Keratinocyte (primary cell): Measurements from ENCODE around the gene EFCAB12. TPM values are rescaled to one million over a fixed set of nuclear protein-coding genes. Genes with fewer than 3 reads are reported as not detected.

Experiments used
- DNase-seq: peaks from one replicate; pipeline ENCODE4 v3.0.0-alpha.2; 2011; ENCODE audit warnings: low read depth, missing footprints, low spot score
- FAIRE-seq: peaks from 2 replicates; lab custom pipeline; 2011; peaks lifted over from hg19 to GRCh38; lab: Jason Lieb, UNC
- H2AFZ ChIP-seq: 2 replicates; pipeline ENCODE4 v1.6.0; 2012; ENCODE audit warnings: low read length, control low read depth, inconsistent platforms; ENCODE audit not compliant: control insufficient read depth
- H3K27ac ChIP-seq: 2 replicates; pipeline ENCODE4 v1.5.1; 2011; ENCODE audit warnings: low read length; ENCODE audit not compliant: control insufficient read depth, insufficient read depth
- H3K27me3 ChIP-seq: 3 replicates; pipeline ENCODE4 v1.6.0; 2011; ENCODE audit warnings: low read length; ENCODE audit not compliant: control insufficient read depth, insufficient read depth; ENCODE audit errors: extremely low read depth
- H3K36me3 ChIP-seq, 2 experiments: 2 replicates in 1 of 2; 3 replicates in 1 of 2; pipeline ENCODE4 v1.5.1; 2011; ENCODE audit warnings: low read length in 2 of 2, mild to moderate bottlenecking in 1 of 2; ENCODE audit not compliant: control insufficient read depth in 2 of 2, insufficient read depth in 2 of 2; ENCODE audit errors: extremely low read depth in 1 of 2
- H3K4me1 ChIP-seq: 3 replicates; pipeline ENCODE4 v1.5.1; 2011; ENCODE audit warnings: low read length; ENCODE audit not compliant: control insufficient read depth, insufficient read depth; ENCODE audit errors: extremely low read depth
- H3K4me2 ChIP-seq: 3 replicates; pipeline ENCODE4 v1.6.0; 2011; ENCODE audit warnings: low read depth, low read length; ENCODE audit not compliant: control insufficient read depth, insufficient read depth; ENCODE audit errors: extremely low read depth
- H3K4me3 ChIP-seq, 3 experiments: fragments of 200-600 bp in 1 of 3; sonication (generic) in 1 of 3; 2 replicates in 2 of 3; 3 replicates in 1 of 3; pipeline ENCODE4 v1.5.1; 2011 to 2016; ENCODE audit warnings: low read length in 3 of 3, mild to moderate bottlenecking in 3 of 3, control low read depth in 2 of 3, inconsistent platforms in 1 of 3, low read depth in 1 of 3, mixed read lengths in 1 of 3, mixed run types in 1 of 3, moderate library complexity in 1 of 3; ENCODE audit not compliant: control insufficient read depth in 2 of 3, insufficient read depth in 2 of 3; ENCODE audit errors: extremely low read depth in 1 of 3
- H3K79me2 ChIP-seq: 2 replicates; pipeline ENCODE4 v1.6.0; 2012; ENCODE audit warnings: low read length; ENCODE audit not compliant: control insufficient read depth, insufficient read depth
- H3K9ac ChIP-seq: 3 replicates; pipeline ENCODE4 v1.6.0; 2011; ENCODE audit warnings: low read length; ENCODE audit not compliant: control insufficient read depth, insufficient read depth; ENCODE audit errors: extremely low read depth
- H3K9me1 ChIP-seq: 3 replicates; pipeline ENCODE4 v1.6.0; 2011; ENCODE audit warnings: low read length; ENCODE audit not compliant: control insufficient read depth, insufficient read depth; ENCODE audit errors: extremely low read depth
- H3K9me3 ChIP-seq: 2 replicates; pipeline ENCODE4 v1.5.1; 2012; ENCODE audit warnings: low read depth, low read length; ENCODE audit not compliant: control insufficient read depth
- H4K20me1 ChIP-seq: 3 replicates; pipeline ENCODE4 v1.6.0; 2011; ENCODE audit warnings: low read length; ENCODE audit not compliant: control insufficient read depth, insufficient read depth; ENCODE audit errors: extremely low read depth
- CTCF ChIP-seq, 3 experiments: IDR thresholded peaks in 1 of 3; conservative IDR thresholded peaks in 1 of 3; optimal IDR thresholded peaks in 1 of 3; 2 replicates in 2 of 3; 3 replicates in 1 of 3; pipeline versions ENCODE3 to v1.5.1; 2011; ENCODE audit warnings: low read length in 3 of 3, mild to moderate bottlenecking in 3 of 3, moderate library complexity in 2 of 3, control low read depth in 1 of 3, inconsistent platforms in 1 of 3; ENCODE audit not compliant: insufficient read depth in 2 of 3; ENCODE audit errors: extremely low read depth in 1 of 3
- EZH2 ChIP-seq: IDR thresholded peaks from one replicate; pipeline ENCODE4 v1.6.1; 2012; ENCODE audit warnings: inconsistent platforms, mild to moderate bottlenecking, low read length, moderate library complexity
- dilution Hi-C: fragments of 300-500 bp; cut with MboI; formaldehyde crosslinking; loops from one replicate; pipeline ENCODE4 v1.7.0; 2020; ENCODE audit warnings: low sequenced_read_pairs; ENCODE audit not compliant: extremely low pct_ligation_motif_present
- polyA plus RNA-seq, 5 experiments: library from polyadenylated mRNA; depleted of rRNA in 3 of 5; stranded (reverse) in 3 of 5; stranded (forward) in 1 of 5; unstranded in 1 of 5; fragments of >200 nt; gene quantifications; 1 replicate in 1 of 5; 2 replicates in 3 of 5; 3 replicates in 1 of 5; pipeline versions ENCODE4 v1.2.1 to v1.2.3, GENCODE V29; 2011 to 2012; ENCODE audit warnings: missing spikeins in 2 of 5, low read depth in 1 of 5, low replicate concordance in 1 of 5

Gene EFCAB12
- polyA plus RNA-seq, 1 donor (not counting 4 experiments of a cell fraction or from before 2014, with no cell fraction given): 0.34 TPM

- Histone ChIP-seq H3K36me3 (no peaks in the 10 kb centered on the region), H2AFZ (no peak overlapping the region), H3K27ac (no peak overlapping the region), H4K20me1 (no peaks in the 10 kb centered on the region), H3K9me3 (no peaks in the 10 kb centered on the region), H3K79me2 (peaks cover 1% of the 10 kb centered on the region), H3K4me2 (no peak overlapping the region), H3K4me3 (no peak overlapping the region), H3K9ac (no peak overlapping the region), H3K9me1 (no peaks in the 10 kb centered on the region), H3K4me1 (no peaks in the 10 kb centered on the region), H3K27me3 (no peaks in the 10 kb centered on the region)
- DNase-seq (no peak), FAIRE-seq (no peak)
- dilution Hi-C loops: no loop called here
- TF ChIP-seq CTCF (optimal IDR thresholded peaks at IDR 0.05 in 1 of 3, IDR thresholded peaks at IDR 0.05 in 1 of 3, conservative IDR thresholded peaks at IDR 0.05 in 1 of 3; ENCODE audit: extremely low read depth in 1 of 3, insufficient read depth in 2 of 3, low read length in 3 of 3) (no peak), EZH2 (no peak)
These were observed 24.3 kb downstream of the EFCAB12 start for GRCh38 chr3:129404130-129404529.

- H3K4me3 ChIP-seq: no peak overlapping the region
- H3K27me3 ChIP-seq: no peaks in the 10 kb centered on the region
- no peak overlapping the region for H2AFZ ChIP-seq
- no peak for FAIRE-seq
- no peaks in the 10 kb centered on the region for H3K4me1 ChIP-seq
- H3K27ac ChIP-seq: no peak overlapping the region
- dilution Hi-C loops: no loop called here
- peaks cover 8% of the 10 kb centered on the region for H3K79me2 ChIP-seq
- no peaks in the 10 kb centered on the region for H3K9me1 ChIP-seq
- no peak for DNase-seq
- no peaks in the 10 kb centered on the region for H3K9me3 ChIP-seq
- no peaks in the 10 kb centered on the region for H4K20me1 ChIP-seq
- H3K9ac ChIP-seq: no peak overlapping the region
- H3K4me2 ChIP-seq: no peak overlapping the region
- no peaks in the 10 kb centered on the region for H3K36me3 ChIP-seq
- TF ChIP-seq EZH2: no peak
These were observed 25.0 kb downstream of the EFCAB12 start for GRCh38 chr3:129403450-129403849.

GRCh38 chr3:129402616-129403015 lies 25.8 kb downstream of the EFCAB12 start:
- Histone ChIP-seq H3K9me3 (no peaks in the 10 kb centered on the region), H3K4me2 (no peak overlapping the region), H3K9ac (no peak overlapping the region), H3K27ac (no peak overlapping the region), H3K4me1 (peaks cover 8% of the 10 kb centered on the region), H3K4me3 (no peak overlapping the region), H2AFZ (no peak overlapping the region), H3K9me1 (no peaks in the 10 kb centered on the region), H3K27me3 (no peaks in the 10 kb centered on the region), H3K79me2 (peaks cover 16% of the 10 kb centered on the region), H4K20me1 (no peaks in the 10 kb centered on the region), H3K36me3 (peaks cover 0 to 1% of the 10 kb centered on the region in 2 experiments)
- dilution Hi-C loops: no loop called here
- DNase-seq (no peak), FAIRE-seq (no peak)
- TF ChIP-seq EZH2 (no peak), CTCF (optimal IDR thresholded peaks at IDR 0.05 in 1 of 3, IDR thresholded peaks at IDR 0.05 in 1 of 3, conservative IDR thresholded peaks at IDR 0.05 in 1 of 3; ENCODE audit: extremely low read depth in 1 of 3, insufficient read depth in 2 of 3, low read length in 3 of 3) (no peak)
